ENCODE measurements around the gene ACAA1.
"Not testable (repeated sequence)": the region's sequence is repeated elsewhere in the genome, so short reads cannot be mapped to it uniquely, and the experiment has no call there.

ACAA1 gene

GRCh38 chr3:38164643-38164951 is 27.7 kb upstream of the ACAA1 start:
- no peaks in the 10 kb centered on the region for H3K27me3 ChIP-seq (replicated peaks; ENCODE audit: control insufficient read depth, insufficient read depth, low read length)
- H3K9me3 ChIP-seq (ENCODE audit: control insufficient read depth, low read length), result no peaks in the 10 kb centered on the region
- peaks cover 29% of the 10 kb centered on the region for H3K4me1 ChIP-seq (ENCODE audit: control insufficient read depth, insufficient read depth, low read length)
- H3K4me3 ChIP-seq (ENCODE audit: low read length), result peak overlapping the region; percentile 86
- H3K36me3 ChIP-seq (ENCODE audit: control insufficient read depth, insufficient read depth, low read length, severe bottlenecking), result no peaks in the 10 kb centered on the region
- DNase-seq (ENCODE audit: low read depth), result no peak
- peak overlapping the region; percentile 92 for H3K9ac ChIP-seq (ENCODE audit: low read length)

GRCh38 chr3:38163841-38164642 is 27.1 kb upstream of the ACAA1 start:
- H3K4me1 ChIP-seq (ENCODE audit: control insufficient read depth, insufficient read depth, low read length), result peaks cover 23% of the 10 kb centered on the region
- DNase-seq (ENCODE audit: low read depth), result no peak
- peak overlapping the region; percentile 92 for H3K9ac ChIP-seq (ENCODE audit: low read length)
- H3K27me3 ChIP-seq (replicated peaks; ENCODE audit: control insufficient read depth, insufficient read depth, low read length), result no peaks in the 10 kb centered on the region
- no peaks in the 10 kb centered on the region for H3K36me3 ChIP-seq (ENCODE audit: control insufficient read depth, insufficient read depth, low read length, severe bottlenecking)
- H3K4me3 ChIP-seq (ENCODE audit: low read length), result peak overlapping the region; percentile 86
- no peaks in the 10 kb centered on the region for H3K9me3 ChIP-seq (ENCODE audit: control insufficient read depth, low read length)

- Histone ChIP-seq H3K36me3 (ENCODE audit: control insufficient read depth, insufficient read depth, low read length, severe bottlenecking) (no peaks in the 10 kb centered on the region), H3K4me1 (ENCODE audit: control insufficient read depth, insufficient read depth, low read length) (peaks cover 16% of the 10 kb centered on the region), H3K9ac (ENCODE audit: low read length) (no peak overlapping the region), H3K9me3 (ENCODE audit: control insufficient read depth, low read length) (no peaks in the 10 kb centered on the region), H3K27me3 (replicated peaks; ENCODE audit: control insufficient read depth, insufficient read depth, low read length) (no peaks in the 10 kb centered on the region), H3K4me3 (ENCODE audit: low read length) (no peak overlapping the region)
- DNase-seq (ENCODE audit: low read depth), result no peak
Measured at GRCh38 chr3:38163117-38163840, 26.4 kb upstream of the ACAA1 start.

GRCh38 chr3:38160704-38161103 is 23.8 kb upstream of the ACAA1 start:
- H3K4me1 ChIP-seq (ENCODE audit: control insufficient read depth, insufficient read depth, low read length); H3K9ac ChIP-seq (ENCODE audit: low read length); H3K36me3 ChIP-seq (ENCODE audit: control insufficient read depth, insufficient read depth, low read length, severe bottlenecking); H3K4me3 ChIP-seq (ENCODE audit: low read length); H3K9me3 ChIP-seq (ENCODE audit: control insufficient read depth, low read length); DNase-seq (ENCODE audit: low read depth); H3K27me3 ChIP-seq (replicated peaks; ENCODE audit: control insufficient read depth, insufficient read depth, low read length): not testable (repeated sequence)

GRCh38 chr3:38158472-38158871 is 21.5 kb upstream of the ACAA1 start:
- no peak for DNase-seq (ENCODE audit: low read depth)
- Histone ChIP-seq H3K9ac (ENCODE audit: low read length) (no peak overlapping the region), H3K9me3 (ENCODE audit: control insufficient read depth, low read length) (no peaks in the 10 kb centered on the region), H3K36me3 (ENCODE audit: control insufficient read depth, insufficient read depth, low read length, severe bottlenecking) (no peaks in the 10 kb centered on the region), H3K4me1 (ENCODE audit: control insufficient read depth, insufficient read depth, low read length) (peaks cover 13% of the 10 kb centered on the region), H3K4me3 (ENCODE audit: low read length) (no peak overlapping the region), H3K27me3 (replicated peaks; ENCODE audit: control insufficient read depth, insufficient read depth, low read length) (no peaks in the 10 kb centered on the region)

GRCh38 chr3:38157595-38157994 is 20.7 kb upstream of the ACAA1 start:
- no peak for DNase-seq (ENCODE audit: low read depth)
- Histone ChIP-seq H3K9ac (ENCODE audit: low read length) (no peak overlapping the region), H3K4me3 (ENCODE audit: low read length) (no peak overlapping the region), H3K27me3 (replicated peaks; ENCODE audit: control insufficient read depth, insufficient read depth, low read length) (no peaks in the 10 kb centered on the region), H3K4me1 (ENCODE audit: control insufficient read depth, insufficient read depth, low read length) (peaks cover 14% of the 10 kb centered on the region), H3K9me3 (ENCODE audit: control insufficient read depth, low read length) (no peaks in the 10 kb centered on the region), H3K36me3 (ENCODE audit: control insufficient read depth, insufficient read depth, low read length, severe bottlenecking) (no peaks in the 10 kb centered on the region)

GRCh38 chr3:38157117-38157516 is 20.2 kb upstream of the ACAA1 start:
- H3K27me3 ChIP-seq (replicated peaks; ENCODE audit: control insufficient read depth, insufficient read depth, low read length), result no peaks in the 10 kb centered on the region
- no peaks in the 10 kb centered on the region for H3K9me3 ChIP-seq (ENCODE audit: control insufficient read depth, low read length)
- no peak overlapping the region for H3K9ac ChIP-seq (ENCODE audit: low read length)
- H3K4me3 ChIP-seq (ENCODE audit: low read length), result no peak overlapping the region
- DNase-seq (ENCODE audit: low read depth), result no peak
- no peaks in the 10 kb centered on the region for H3K36me3 ChIP-seq (ENCODE audit: control insufficient read depth, insufficient read depth, low read length, severe bottlenecking)
- H3K4me1 ChIP-seq (ENCODE audit: control insufficient read depth, insufficient read depth, low read length), result peaks cover 14% of the 10 kb centered on the region

- Histone ChIP-seq H3K27me3 (replicated peaks; ENCODE audit: control insufficient read depth, insufficient read depth, low read length) (no peaks in the 10 kb centered on the region), H3K36me3 (ENCODE audit: control insufficient read depth, insufficient read depth, low read length, severe bottlenecking) (no peaks in the 10 kb centered on the region), H3K4me3 (ENCODE audit: low read length) (no peak overlapping the region), H3K9ac (ENCODE audit: low read length) (no peak overlapping the region), H3K9me3 (ENCODE audit: control insufficient read depth, low read length) (no peaks in the 10 kb centered on the region), H3K4me1 (ENCODE audit: control insufficient read depth, insufficient read depth, low read length) (peaks cover 14% of the 10 kb centered on the region)
- DNase-seq (ENCODE audit: low read depth), result no peak
Measured at GRCh38 chr3:38155825-38156224, 18.9 kb upstream of the ACAA1 start.

- Histone ChIP-seq H3K36me3 (ENCODE audit: control insufficient read depth, insufficient read depth, low read length, severe bottlenecking) (no peaks in the 10 kb centered on the region), H3K4me3 (ENCODE audit: low read length) (no peak overlapping the region), H3K9me3 (ENCODE audit: control insufficient read depth, low read length) (no peaks in the 10 kb centered on the region), H3K4me1 (ENCODE audit: control insufficient read depth, insufficient read depth, low read length) (peaks cover 14% of the 10 kb centered on the region), H3K27me3 (replicated peaks; ENCODE audit: control insufficient read depth, insufficient read depth, low read length) (no peaks in the 10 kb centered on the region), H3K9ac (ENCODE audit: low read length) (no peak overlapping the region)
- no peak for DNase-seq (ENCODE audit: low read depth)
Measured at GRCh38 chr3:38154625-38155255, 17.8 kb upstream of the ACAA1 start.

- DNase-seq (ENCODE audit: low read depth), result peak; percentile 79
- Histone ChIP-seq H3K9ac (ENCODE audit: low read length) (no peak overlapping the region), H3K27me3 (replicated peaks; ENCODE audit: control insufficient read depth, insufficient read depth, low read length) (no peaks in the 10 kb centered on the region), H3K36me3 (ENCODE audit: control insufficient read depth, insufficient read depth, low read length, severe bottlenecking) (no peaks in the 10 kb centered on the region), H3K4me1 (ENCODE audit: control insufficient read depth, insufficient read depth, low read length) (peaks cover 14% of the 10 kb centered on the region), H3K9me3 (ENCODE audit: control insufficient read depth, low read length) (no peaks in the 10 kb centered on the region), H3K4me3 (ENCODE audit: low read length) (no peak overlapping the region)
Measured at GRCh38 chr3:38154033-38154494, 17.1 kb upstream of the ACAA1 start.

GRCh38 chr3:38153221-38153620 is 16.3 kb upstream of the ACAA1 start:
- Histone ChIP-seq H3K36me3 (ENCODE audit: control insufficient read depth, insufficient read depth, low read length, severe bottlenecking) (no peaks in the 10 kb centered on the region), H3K9me3 (ENCODE audit: control insufficient read depth, low read length) (no peaks in the 10 kb centered on the region), H3K4me3 (ENCODE audit: low read length) (no peak overlapping the region), H3K4me1 (ENCODE audit: control insufficient read depth, insufficient read depth, low read length) (peaks cover 14% of the 10 kb centered on the region), H3K27me3 (replicated peaks; ENCODE audit: control insufficient read depth, insufficient read depth, low read length) (no peaks in the 10 kb centered on the region), H3K9ac (ENCODE audit: low read length) (no peak overlapping the region)
- no peak for DNase-seq (ENCODE audit: low read depth)
